Endothelial cell (in vitro differentiated cells): ENCODE results near the gene GMPPB. TPM values are rescaled to one million over a fixed set of nuclear protein-coding genes. Genes with fewer than 3 reads are reported as not detected.
A peak's percentile ranks its signal among the peaks of the same experiment; 100 is the strongest.

Experiments used
- DNase-seq: peaks from one replicate; pipeline ENCODE4 v3.0.0; 2021; ENCODE audit warnings: low spot score
- H3K27ac Mint-ChIP-seq: one replicate; pipeline ENCODE4 v1.8.0; 2021; ENCODE audit warnings: mixed read lengths, inconsistent platforms; ENCODE audit not compliant: unreplicated experiment
- H3K27me3 Mint-ChIP-seq: one replicate; pipeline ENCODE4 v1.8.0; 2021; ENCODE audit warnings: mild to moderate bottlenecking, moderate library complexity, mixed read lengths, inconsistent platforms; ENCODE audit not compliant: unreplicated experiment
- H3K36me3 Mint-ChIP-seq: one replicate; pipeline ENCODE4 v1.8.0; 2021; ENCODE audit warnings: mild to moderate bottlenecking, low read depth, mixed read lengths, inconsistent platforms; ENCODE audit not compliant: unreplicated experiment
- H3K4me1 Mint-ChIP-seq: one replicate; pipeline ENCODE4 v1.8.0; 2021; ENCODE audit warnings: mild to moderate bottlenecking, mixed read lengths, inconsistent platforms; ENCODE audit not compliant: unreplicated experiment
- H3K4me3 Mint-ChIP-seq: one replicate; pipeline ENCODE4 v1.8.0; 2021; ENCODE audit warnings: mild to moderate bottlenecking, mixed read lengths, inconsistent platforms; ENCODE audit not compliant: unreplicated experiment
- H3K9me3 Mint-ChIP-seq: one replicate; pipeline ENCODE4 v1.8.0; 2021; ENCODE audit warnings: mixed read lengths, inconsistent platforms; ENCODE audit not compliant: unreplicated experiment
- total RNA-seq: library from RNA; stranded (reverse); fragmentation: NEBNext Ultra II Directional; extraction: Animal tissue kit (Norgen Biotek cat#: 25700); gene quantifications from one replicate; pipeline ENCODE4 v1.2.1, GENCODE V29; 2021; ENCODE audit not compliant: unreplicated experiment
- TF ChIP-seq, protein P1 (sequence below): fragments of 200-600 bp; sonication (generic); IDR thresholded peaks from one replicate; pipeline ENCODE4 v1.5.0; 2021; ENCODE audit warnings: antibody characterized with exemption; ENCODE audit not compliant: unreplicated experiment

The GMPPB gene
- total RNA-seq, 1 donor from 2014 or later = 21.3 TPM

DNA sequence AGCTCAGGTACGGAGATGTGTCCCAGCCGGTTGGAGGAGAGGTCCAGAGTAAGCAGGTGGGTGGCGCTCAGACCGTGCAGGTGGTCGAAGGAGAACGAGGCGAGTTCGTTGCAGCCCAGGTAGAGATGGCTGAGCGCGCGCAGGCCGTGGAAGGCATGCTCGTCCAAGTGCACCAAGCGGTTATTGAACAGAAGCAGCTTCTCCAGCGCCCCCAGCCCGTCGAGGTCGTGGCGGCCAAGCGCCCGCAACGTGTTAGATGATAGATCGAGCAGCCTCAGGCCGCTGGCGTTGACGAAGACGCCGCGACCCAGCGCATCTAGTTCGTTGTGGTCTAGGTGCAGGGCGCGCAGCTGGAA, 4.9 kb downstream of the GMPPB start:
- DNase-seq = peak; percentile 35
- TF ChIP-seq, protein P1, sequence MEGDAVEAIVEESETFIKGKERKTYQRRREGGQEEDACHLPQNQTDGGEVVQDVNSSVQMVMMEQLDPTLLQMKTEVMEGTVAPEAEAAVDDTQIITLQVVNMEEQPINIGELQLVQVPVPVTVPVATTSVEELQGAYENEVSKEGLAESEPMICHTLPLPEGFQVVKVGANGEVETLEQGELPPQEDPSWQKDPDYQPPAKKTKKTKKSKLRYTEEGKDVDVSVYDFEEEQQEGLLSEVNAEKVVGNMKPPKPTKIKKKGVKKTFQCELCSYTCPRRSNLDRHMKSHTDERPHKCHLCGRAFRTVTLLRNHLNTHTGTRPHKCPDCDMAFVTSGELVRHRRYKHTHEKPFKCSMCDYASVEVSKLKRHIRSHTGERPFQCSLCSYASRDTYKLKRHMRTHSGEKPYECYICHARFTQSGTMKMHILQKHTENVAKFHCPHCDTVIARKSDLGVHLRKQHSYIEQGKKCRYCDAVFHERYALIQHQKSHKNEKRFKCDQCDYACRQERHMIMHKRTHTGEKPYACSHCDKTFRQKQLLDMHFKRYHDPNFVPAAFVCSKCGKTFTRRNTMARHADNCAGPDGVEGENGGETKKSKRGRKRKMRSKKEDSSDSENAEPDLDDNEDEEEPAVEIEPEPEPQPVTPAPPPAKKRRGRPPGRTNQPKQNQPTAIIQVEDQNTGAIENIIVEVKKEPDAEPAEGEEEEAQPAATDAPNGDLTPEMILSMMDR = no peak
- H3K36me3 Mint-ChIP-seq = peaks cover 4% of the 10 kb centered on the region
- H3K27me3 Mint-ChIP-seq = peaks cover 21% of the 10 kb centered on the region
- H3K4me1 Mint-ChIP-seq = peaks cover 14% of the 10 kb centered on the region
- H3K4me3 Mint-ChIP-seq = peak overlapping the region; percentile 80
- H3K9me3 Mint-ChIP-seq = no peaks in the 10 kb centered on the region
- peak overlapping the region; percentile 31 for H3K27ac Mint-ChIP-seq

DNA sequence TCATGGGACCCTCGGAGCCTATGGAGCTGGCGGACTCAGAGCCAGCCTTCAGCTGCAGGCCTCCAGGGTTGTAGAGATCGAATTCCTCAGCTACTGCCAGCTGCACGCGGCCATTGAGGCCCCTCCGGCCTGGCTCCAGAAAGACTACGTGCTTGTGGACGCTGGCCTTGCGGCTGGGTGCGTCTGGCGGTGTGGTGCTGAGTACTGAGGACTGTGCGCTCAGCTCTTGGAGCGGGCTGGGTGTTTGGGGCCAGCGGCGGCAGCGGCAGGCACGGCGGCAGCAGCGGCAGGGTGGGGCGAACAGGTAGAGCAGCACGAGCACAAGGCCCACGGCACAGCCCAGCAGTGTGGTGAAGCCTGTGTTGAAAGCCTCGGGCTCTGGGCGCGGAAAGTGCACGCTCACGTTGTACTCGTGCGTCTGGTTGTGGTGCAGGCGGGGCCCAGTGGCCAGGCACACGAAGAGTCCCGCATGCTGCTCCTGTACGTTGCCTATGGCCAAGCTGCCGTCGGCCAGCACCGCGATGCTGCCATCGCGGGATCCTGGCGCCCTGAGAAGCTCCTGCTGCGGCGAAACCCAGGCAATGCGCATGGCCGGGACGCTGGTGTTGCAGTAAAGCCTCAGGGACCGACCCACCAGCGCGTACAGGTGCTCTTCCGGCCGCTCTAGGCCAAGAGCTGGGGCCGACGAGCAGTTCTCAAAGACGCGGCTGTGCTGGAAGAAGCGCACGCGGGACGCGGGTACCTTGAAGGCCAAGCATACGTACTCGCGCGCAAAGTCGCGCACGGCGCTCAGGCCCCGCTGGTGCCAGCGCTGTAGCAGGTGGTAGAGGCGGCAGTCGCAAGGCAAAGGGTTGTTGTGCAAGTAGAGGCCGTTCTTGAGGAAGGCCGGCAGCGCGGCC, 5.5 kb downstream of the GMPPB start:
- H3K4me1 Mint-ChIP-seq = peaks cover 14% of the 10 kb centered on the region
- peaks cover 4% of the 10 kb centered on the region for H3K36me3 Mint-ChIP-seq
- H3K4me3 Mint-ChIP-seq = peak overlapping the region; percentile 80
- no peaks in the 10 kb centered on the region for H3K9me3 Mint-ChIP-seq
- TF ChIP-seq, protein P1 = no peak
- H3K27me3 Mint-ChIP-seq = peaks cover 19% of the 10 kb centered on the region
- peak overlapping the region; percentile 31 for H3K27ac Mint-ChIP-seq
- DNase-seq = no peak

DNA sequence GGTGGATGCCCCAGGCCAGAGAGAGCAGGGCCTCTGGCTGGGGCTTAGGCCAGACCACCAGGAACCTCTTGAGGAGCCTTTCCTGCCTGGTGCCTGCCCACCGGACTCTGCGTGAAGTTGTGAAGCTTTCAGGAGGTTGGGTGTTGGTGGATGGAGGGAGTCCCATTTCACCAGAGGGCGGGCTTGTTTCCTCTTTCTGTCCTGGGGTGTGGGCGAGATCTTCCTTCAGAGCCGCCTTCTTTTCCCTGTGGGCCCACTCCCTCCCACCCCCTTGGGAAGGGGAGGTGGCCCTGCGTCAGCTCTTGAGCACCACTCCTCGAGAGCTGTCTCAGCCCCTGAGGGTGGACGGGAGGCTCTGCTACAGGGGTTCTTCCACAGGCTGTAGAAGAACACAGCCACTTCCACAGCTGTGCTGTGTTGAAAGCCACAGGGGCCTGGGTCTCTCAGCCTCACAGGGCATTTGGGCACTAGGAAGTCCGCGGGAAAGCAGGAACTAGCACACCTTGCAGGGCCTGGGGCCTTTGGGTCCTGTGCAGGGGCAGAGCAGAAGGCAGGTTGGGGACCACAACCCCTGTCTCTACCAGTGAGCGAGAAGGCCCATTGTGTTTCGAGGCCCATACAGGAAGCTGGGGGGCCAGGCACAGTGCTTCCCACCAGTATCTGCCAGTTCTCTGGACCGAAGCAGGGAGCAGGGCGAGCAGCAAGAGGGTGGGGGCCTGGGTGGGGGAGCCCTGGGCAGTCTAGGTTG, 6.4 kb downstream of the GMPPB start:
- no peak overlapping the region for H3K4me3 Mint-ChIP-seq
- DNase-seq = no peak
- peaks cover 10% of the 10 kb centered on the region for H3K4me1 Mint-ChIP-seq
- H3K9me3 Mint-ChIP-seq = no peaks in the 10 kb centered on the region
- H3K27ac Mint-ChIP-seq = no peak overlapping the region
- TF ChIP-seq, protein P1 = no peak
- peaks cover 14% of the 10 kb centered on the region for H3K27me3 Mint-ChIP-seq
- H3K36me3 Mint-ChIP-seq = peaks cover under 1% of the 10 kb centered on the region

DNA sequence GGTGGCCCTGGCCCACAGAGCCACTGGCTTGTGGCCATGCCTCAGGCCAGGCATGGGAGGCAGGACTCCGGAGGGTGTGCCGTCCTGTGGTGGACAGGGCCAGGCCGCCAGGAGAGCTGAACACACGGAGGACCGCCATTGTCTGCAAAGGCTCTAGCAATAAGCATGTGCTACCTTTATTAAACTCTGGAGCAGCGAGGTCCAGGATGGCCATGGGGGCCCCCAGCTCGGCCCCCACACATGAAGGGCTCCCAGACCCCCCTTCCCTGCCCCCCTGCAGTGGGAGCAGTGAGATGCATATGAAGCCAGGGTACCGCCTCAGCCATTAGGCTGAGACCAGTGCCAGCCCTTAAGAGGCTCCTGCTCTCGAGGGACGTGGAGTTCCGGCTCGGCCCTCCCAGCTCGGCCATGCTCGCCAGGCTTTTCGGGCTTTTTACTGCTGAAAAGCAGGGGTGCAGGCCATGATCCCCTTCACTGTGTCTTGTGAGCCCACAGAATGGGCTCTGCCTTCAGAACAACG, 7.0 kb downstream of the GMPPB start:
- H3K36me3 Mint-ChIP-seq = no peaks in the 10 kb centered on the region
- H3K4me3 Mint-ChIP-seq = no peak overlapping the region
- TF ChIP-seq, protein P1 = no peak
- no peak overlapping the region for H3K27ac Mint-ChIP-seq
- H3K27me3 Mint-ChIP-seq = peaks cover 14% of the 10 kb centered on the region
- H3K9me3 Mint-ChIP-seq = no peaks in the 10 kb centered on the region
- no peak for DNase-seq
- peaks cover 10% of the 10 kb centered on the region for H3K4me1 Mint-ChIP-seq
